Measurements from ENCODE around the gene NANOGP8.

DNA sequence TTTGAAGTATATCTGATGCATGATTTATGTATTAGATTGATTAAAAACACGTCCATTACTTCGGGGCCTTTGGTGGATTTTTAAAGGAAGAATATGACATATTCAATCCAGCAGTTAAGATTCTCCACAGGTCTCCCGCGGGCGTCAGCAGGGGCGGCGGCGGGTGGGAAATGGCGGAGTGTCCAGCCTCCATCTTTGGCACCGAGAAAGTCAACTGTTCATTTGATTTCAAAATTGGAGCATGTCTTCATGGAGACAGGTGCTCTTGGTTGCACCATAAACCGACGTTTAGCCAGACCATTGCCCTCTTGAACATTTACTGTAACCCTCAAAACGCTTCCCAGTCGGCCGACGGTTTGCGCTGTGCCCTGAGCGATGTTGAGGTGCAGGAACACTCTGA, 7.2 kb upstream of the NANOGP8 start:
- TF ChIP-seq, protein P1, sequence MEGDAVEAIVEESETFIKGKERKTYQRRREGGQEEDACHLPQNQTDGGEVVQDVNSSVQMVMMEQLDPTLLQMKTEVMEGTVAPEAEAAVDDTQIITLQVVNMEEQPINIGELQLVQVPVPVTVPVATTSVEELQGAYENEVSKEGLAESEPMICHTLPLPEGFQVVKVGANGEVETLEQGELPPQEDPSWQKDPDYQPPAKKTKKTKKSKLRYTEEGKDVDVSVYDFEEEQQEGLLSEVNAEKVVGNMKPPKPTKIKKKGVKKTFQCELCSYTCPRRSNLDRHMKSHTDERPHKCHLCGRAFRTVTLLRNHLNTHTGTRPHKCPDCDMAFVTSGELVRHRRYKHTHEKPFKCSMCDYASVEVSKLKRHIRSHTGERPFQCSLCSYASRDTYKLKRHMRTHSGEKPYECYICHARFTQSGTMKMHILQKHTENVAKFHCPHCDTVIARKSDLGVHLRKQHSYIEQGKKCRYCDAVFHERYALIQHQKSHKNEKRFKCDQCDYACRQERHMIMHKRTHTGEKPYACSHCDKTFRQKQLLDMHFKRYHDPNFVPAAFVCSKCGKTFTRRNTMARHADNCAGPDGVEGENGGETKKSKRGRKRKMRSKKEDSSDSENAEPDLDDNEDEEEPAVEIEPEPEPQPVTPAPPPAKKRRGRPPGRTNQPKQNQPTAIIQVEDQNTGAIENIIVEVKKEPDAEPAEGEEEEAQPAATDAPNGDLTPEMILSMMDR (IDR thresholded peaks at IDR 0.05) = no peak
- TF ChIP-seq POLR2A (IDR thresholded peaks at IDR 0.05) = no peak

All from testis (tissue), 2 donors.